PC-3 (cell line): ENCODE results near the gene EVC. TPM values are rescaled to one million over a fixed set of nuclear protein-coding genes. Genes with fewer than 3 reads are reported as not detected.

Source experiments
- ATAC-seq: fragments of 200-7000 bp; cut with Tn5 transposase; 2 replicates; pipeline ENCODE4 v1.9.1; 2020; ENCODE audit warnings: mild to moderate bottlenecking, moderate library complexity
- BruUV-seq: library from RNA; stranded (reverse); fragments of 400-500 nt; replicated peaks from 2 replicates; lab custom pipeline; 2021; lab: Mats Ljungman, UMichigan
- CTCF ChIA-PET: fragments of 300-600 bp; sonication (Branson Sonifier 250); formaldehyde crosslinking; loops from one replicate; lab custom pipeline; 2022; ENCODE audit warnings: antibody characterized with exemption; lab: Charles Lee
- POLR2A ChIA-PET: fragments of 300-600 bp; sonication (Branson Sonifier 250); formaldehyde crosslinking; loops from one replicate; lab custom pipeline; 2022; ENCODE audit warnings: antibody characterized with exemption; ENCODE audit not compliant: unreplicated experiment; lab: Charles Lee
- DNase-seq: peaks from one replicate; pipeline ENCODE4 v3.0.0-alpha.2; 2015
- H2AFZ ChIP-seq: fragments of 300-600 bp; sonication (generic); 2 replicates; pipeline ENCODE4 v1.6.0; 2016; ENCODE audit warnings: antibody characterized with exemption, low read length
- H3F3A ChIP-seq: fragments of 300-600 bp; sonication (generic); one replicate; pipeline ENCODE4 v1.6.0; 2017; ENCODE audit warnings: antibody characterized with exemption, low read length, control low read depth, mild to moderate bottlenecking; ENCODE audit not compliant: unreplicated experiment
- H3K27ac ChIP-seq: fragments of 300-600 bp; sonication (generic); 2 replicates; pipeline ENCODE4 v1.5.1; 2016; ENCODE audit warnings: mild to moderate bottlenecking, low read length
- H3K27me3 ChIP-seq: fragments of 300-600 bp; sonication (generic); 2 replicates; pipeline ENCODE4 v1.6.1; 2016; ENCODE audit warnings: low read length, mixed read lengths
- H3K36me3 ChIP-seq: fragments of 300-600 bp; sonication (generic); 2 replicates; pipeline ENCODE4 v1.6.1; 2016; ENCODE audit warnings: low read depth, mixed run types, low read length, mixed read lengths
- H3K4me1 ChIP-seq: fragments of 300-600 bp; sonication (generic); 2 replicates; pipeline ENCODE4 v1.5.1; 2016; ENCODE audit warnings: low read length; ENCODE audit not compliant: insufficient read depth
- H3K4me2 ChIP-seq: fragments of 300-600 bp; sonication (generic); 2 replicates; pipeline ENCODE4 v1.6.0; 2016; ENCODE audit warnings: low read length
- H3K4me3 ChIP-seq: fragments of 300-600 bp; sonication (generic); 2 replicates; pipeline ENCODE4 v1.5.1; 2016; ENCODE audit warnings: mild to moderate bottlenecking, low read length, mixed read lengths
- H3K79me2 ChIP-seq: fragments of 300-600 bp; sonication (generic); 2 replicates; pipeline ENCODE4 v1.6.1; 2017; ENCODE audit warnings: low read length, mixed read lengths
- H3K9ac ChIP-seq: fragments of 300-600 bp; sonication (generic); 2 replicates; pipeline ENCODE4 v1.6.0; 2016; ENCODE audit warnings: mild to moderate bottlenecking, low read length
- H3K9me2 ChIP-seq: fragments of 300-600 bp; sonication (generic); replicated peaks from 2 replicates; pipeline ENCODE4 v1.6.1; 2016; ENCODE audit warnings: mixed run types, low read length, mixed read lengths
- H3K9me3 ChIP-seq: fragments of 300-600 bp; sonication (generic); 2 replicates; pipeline ENCODE4 v1.6.1; 2016; ENCODE audit warnings: low read length, mixed read lengths
- H4K20me1 ChIP-seq: fragments of 300-600 bp; sonication (generic); 2 replicates; pipeline ENCODE4 v1.6.1; 2016; ENCODE audit warnings: low read length, mixed read lengths
- CTCF ChIP-seq: fragments of 300-600 bp; sonication (generic); conservative IDR thresholded peaks from 2 replicates; pipeline ENCODE4 v1.5.1; 2017; ENCODE audit warnings: antibody characterized with exemption, low read depth, mild to moderate bottlenecking, low read length
- EZH2 ChIP-seq: fragments of 300-600 bp; sonication (generic); IDR thresholded peaks from one replicate; pipeline ENCODE4 v1.6.1; 2017; ENCODE audit warnings: antibody characterized with exemption, mild to moderate bottlenecking, low read length; ENCODE audit not compliant: unreplicated experiment
- EZH2phosphoT487 ChIP-seq: fragments of 300-600 bp; sonication (generic); IDR thresholded peaks from 2 replicates; pipeline ENCODE4 v1.6.1; 2018; ENCODE audit warnings: mild to moderate bottlenecking, antibody characterized with exemption, low read length, borderline replicate concordance
- intact Hi-C: fragments of 100-400 bp; cut with micrococcal nuclease; formaldehyde crosslinking; loops from 2 replicates; pipeline ENCODE4 v1.9.0; 2023
- total RNA-seq: library from RNA; depleted of rRNA; stranded (reverse); fragments of >200 nt; gene quantifications from 2 replicates; pipeline ENCODE4 v1.2.3, GENCODE V29; 2014

Gene EVC
- total RNA-seq, 1 experiment from 2014 or later, result 22.7 TPM

- H3F3A ChIP-seq, result no peaks in the 10 kb centered on the region
- CTCF ChIA-PET, result no interaction called here
- no peaks in the 10 kb centered on the region for H3K9me3 ChIP-seq
- no peak overlapping the region for H3K27ac ChIP-seq
- no peak overlapping the region for H3K4me3 ChIP-seq
- no peak for DNase-seq
- no peak overlapping the region for H3K4me2 ChIP-seq
- no peaks in the 10 kb centered on the region for H3K4me1 ChIP-seq
- no peak for ATAC-seq
- POLR2A ChIA-PET, result no interaction called here
- H2AFZ ChIP-seq, result no peak overlapping the region
- no peaks in the 10 kb centered on the region for H3K79me2 ChIP-seq
- TF ChIP-seq EZH2phosphoT487 (no peak), EZH2 (no peak), CTCF (no peak)
- no peaks in the 10 kb centered on the region for H3K27me3 ChIP-seq
- 0 out of 2 replicates have a peak, but pooled peaks cover 4% of the 10 kb centered on the region for H3K36me3 ChIP-seq
- no TSS peak for BruUV-seq
- no peaks in the 10 kb centered on the region for H4K20me1 ChIP-seq
- no peaks in the 10 kb centered on the region for H3K9me2 ChIP-seq
- H3K9ac ChIP-seq, result no peak overlapping the region
- intact Hi-C loops, result loop anchor here (10.0 kb wide), 1 partner anchor 424 kb away; no protein-coding TSS in a partner anchor
These were observed 87.5 kb downstream of the EVC start for GRCh38 chr4:5798462-5798861.

GRCh38 chr4:5798946-5799345, 87.9 kb downstream of the EVC start:
- ChIA-PET POLR2A (no interaction called here), CTCF (no interaction called here)
- H3F3A ChIP-seq, result no peaks in the 10 kb centered on the region
- H2AFZ ChIP-seq, result no peak overlapping the region
- no peak overlapping the region for H3K9ac ChIP-seq
- BruUV-seq, result no TSS peak
- TF ChIP-seq CTCF, result no peak
- no peak overlapping the region for H3K4me3 ChIP-seq
- H3K9me3 ChIP-seq, result no peaks in the 10 kb centered on the region
- no peak overlapping the region for H3K4me2 ChIP-seq
- DNase-seq (no peak), ATAC-seq (no peak)
- no peaks in the 10 kb centered on the region for H4K20me1 ChIP-seq
- no peaks in the 10 kb centered on the region for H3K79me2 ChIP-seq
- H3K9me2 ChIP-seq, result no peaks in the 10 kb centered on the region
- intact Hi-C loops, result loop anchor here (10.0 kb wide), 1 partner anchor 424 kb away; no protein-coding TSS in a partner anchor
- no peaks in the 10 kb centered on the region for H3K27me3 ChIP-seq
- no peak overlapping the region for H3K27ac ChIP-seq
- H3K4me1 ChIP-seq, result no peaks in the 10 kb centered on the region
- H3K36me3 ChIP-seq, result 0 out of 2 replicates have a peak, but pooled peaks cover 4% of the 10 kb centered on the region

- DNase-seq (no peak), ATAC-seq (no peak)
- Histone ChIP-seq H3K4me2 (no peak overlapping the region), H3K27ac (no peak overlapping the region), H3K36me3 (0 out of 2 replicates have a peak, but pooled peaks cover 4% of the 10 kb centered on the region), H3K9me2 (no peaks in the 10 kb centered on the region), H3K9ac (no peak overlapping the region), H3F3A (no peaks in the 10 kb centered on the region), H2AFZ (no peak overlapping the region), H3K79me2 (no peaks in the 10 kb centered on the region), H3K4me3 (no peak overlapping the region), H3K4me1 (no peaks in the 10 kb centered on the region), H3K27me3 (no peaks in the 10 kb centered on the region), H4K20me1 (no peaks in the 10 kb centered on the region), H3K9me3 (no peaks in the 10 kb centered on the region)
- BruUV-seq, result no TSS peak
- ChIA-PET POLR2A (no interaction called here), CTCF (no interaction called here)
- TF ChIP-seq EZH2 (no peak), EZH2phosphoT487 (no peak), CTCF (no peak)
- intact Hi-C loops, result loop anchor here (10.0 kb wide), 1 partner anchor 425 kb away; no protein-coding TSS in a partner anchor
These were observed 88.4 kb downstream of the EVC start for GRCh38 chr4:5799406-5799805.
